PC-3 (cell line): Measurements from ENCODE around the gene KCP. TPM values are rescaled to one million over a fixed set of nuclear protein-coding genes. Genes with fewer than 3 reads are reported as not detected.

Source experiments
- ATAC-seq: fragments of 200-7000 bp; cut with Tn5 transposase; 2 replicates; pipeline ENCODE4 v1.9.1; 2020; ENCODE audit warnings: mild to moderate bottlenecking, moderate library complexity
- BruUV-seq: library from RNA; stranded (reverse); fragments of 400-500 nt; replicated peaks from 2 replicates; lab custom pipeline; 2021; lab: Mats Ljungman, UMichigan
- CTCF ChIA-PET: fragments of 300-600 bp; sonication (Branson Sonifier 250); formaldehyde crosslinking; loops from one replicate; lab custom pipeline; 2022; ENCODE audit warnings: antibody characterized with exemption; lab: Charles Lee
- POLR2A ChIA-PET: fragments of 300-600 bp; sonication (Branson Sonifier 250); formaldehyde crosslinking; loops from one replicate; lab custom pipeline; 2022; ENCODE audit warnings: antibody characterized with exemption; ENCODE audit not compliant: unreplicated experiment; lab: Charles Lee
- DNase-seq: peaks from one replicate; pipeline ENCODE4 v3.0.0-alpha.2; 2015
- H2AFZ ChIP-seq: fragments of 300-600 bp; sonication (generic); 2 replicates; pipeline ENCODE4 v1.6.0; 2016; ENCODE audit warnings: antibody characterized with exemption, low read length
- H3F3A ChIP-seq: fragments of 300-600 bp; sonication (generic); one replicate; pipeline ENCODE4 v1.6.0; 2017; ENCODE audit warnings: antibody characterized with exemption, low read length, control low read depth, mild to moderate bottlenecking; ENCODE audit not compliant: unreplicated experiment
- H3K27ac ChIP-seq: fragments of 300-600 bp; sonication (generic); 2 replicates; pipeline ENCODE4 v1.5.1; 2016; ENCODE audit warnings: mild to moderate bottlenecking, low read length
- H3K27me3 ChIP-seq: fragments of 300-600 bp; sonication (generic); 2 replicates; pipeline ENCODE4 v1.6.1; 2016; ENCODE audit warnings: low read length, mixed read lengths
- H3K36me3 ChIP-seq: fragments of 300-600 bp; sonication (generic); 2 replicates; pipeline ENCODE4 v1.6.1; 2016; ENCODE audit warnings: low read depth, mixed run types, low read length, mixed read lengths
- H3K4me1 ChIP-seq: fragments of 300-600 bp; sonication (generic); 2 replicates; pipeline ENCODE4 v1.5.1; 2016; ENCODE audit warnings: low read length; ENCODE audit not compliant: insufficient read depth
- H3K4me2 ChIP-seq: fragments of 300-600 bp; sonication (generic); 2 replicates; pipeline ENCODE4 v1.6.0; 2016; ENCODE audit warnings: low read length
- H3K4me3 ChIP-seq: fragments of 300-600 bp; sonication (generic); 2 replicates; pipeline ENCODE4 v1.5.1; 2016; ENCODE audit warnings: mild to moderate bottlenecking, low read length, mixed read lengths
- H3K79me2 ChIP-seq: fragments of 300-600 bp; sonication (generic); 2 replicates; pipeline ENCODE4 v1.6.1; 2017; ENCODE audit warnings: low read length, mixed read lengths
- H3K9ac ChIP-seq: fragments of 300-600 bp; sonication (generic); 2 replicates; pipeline ENCODE4 v1.6.0; 2016; ENCODE audit warnings: mild to moderate bottlenecking, low read length
- H3K9me2 ChIP-seq: fragments of 300-600 bp; sonication (generic); replicated peaks from 2 replicates; pipeline ENCODE4 v1.6.1; 2016; ENCODE audit warnings: mixed run types, low read length, mixed read lengths
- H3K9me3 ChIP-seq: fragments of 300-600 bp; sonication (generic); 2 replicates; pipeline ENCODE4 v1.6.1; 2016; ENCODE audit warnings: low read length, mixed read lengths
- H4K20me1 ChIP-seq: fragments of 300-600 bp; sonication (generic); 2 replicates; pipeline ENCODE4 v1.6.1; 2016; ENCODE audit warnings: low read length, mixed read lengths
- EZH2 ChIP-seq: fragments of 300-600 bp; sonication (generic); IDR thresholded peaks from one replicate; pipeline ENCODE4 v1.6.1; 2017; ENCODE audit warnings: antibody characterized with exemption, mild to moderate bottlenecking, low read length; ENCODE audit not compliant: unreplicated experiment
- EZH2phosphoT487 ChIP-seq: fragments of 300-600 bp; sonication (generic); IDR thresholded peaks from 2 replicates; pipeline ENCODE4 v1.6.1; 2018; ENCODE audit warnings: mild to moderate bottlenecking, antibody characterized with exemption, low read length, borderline replicate concordance
- intact Hi-C: fragments of 100-400 bp; cut with micrococcal nuclease; formaldehyde crosslinking; loops from 2 replicates; pipeline ENCODE4 v1.9.0; 2023
- total RNA-seq: library from RNA; depleted of rRNA; stranded (reverse); fragments of >200 nt; gene quantifications from 2 replicates; pipeline ENCODE4 v1.2.3, GENCODE V29; 2014
- TF ChIP-seq, protein P1 (sequence below): fragments of 300-600 bp; sonication (generic); conservative IDR thresholded peaks from 2 replicates; pipeline ENCODE4 v1.5.1; 2017; ENCODE audit warnings: antibody characterized with exemption, low read depth, mild to moderate bottlenecking, low read length

KCP gene
- total RNA-seq, 1 experiment from 2014 or later: 3.2 TPM

DNA sequence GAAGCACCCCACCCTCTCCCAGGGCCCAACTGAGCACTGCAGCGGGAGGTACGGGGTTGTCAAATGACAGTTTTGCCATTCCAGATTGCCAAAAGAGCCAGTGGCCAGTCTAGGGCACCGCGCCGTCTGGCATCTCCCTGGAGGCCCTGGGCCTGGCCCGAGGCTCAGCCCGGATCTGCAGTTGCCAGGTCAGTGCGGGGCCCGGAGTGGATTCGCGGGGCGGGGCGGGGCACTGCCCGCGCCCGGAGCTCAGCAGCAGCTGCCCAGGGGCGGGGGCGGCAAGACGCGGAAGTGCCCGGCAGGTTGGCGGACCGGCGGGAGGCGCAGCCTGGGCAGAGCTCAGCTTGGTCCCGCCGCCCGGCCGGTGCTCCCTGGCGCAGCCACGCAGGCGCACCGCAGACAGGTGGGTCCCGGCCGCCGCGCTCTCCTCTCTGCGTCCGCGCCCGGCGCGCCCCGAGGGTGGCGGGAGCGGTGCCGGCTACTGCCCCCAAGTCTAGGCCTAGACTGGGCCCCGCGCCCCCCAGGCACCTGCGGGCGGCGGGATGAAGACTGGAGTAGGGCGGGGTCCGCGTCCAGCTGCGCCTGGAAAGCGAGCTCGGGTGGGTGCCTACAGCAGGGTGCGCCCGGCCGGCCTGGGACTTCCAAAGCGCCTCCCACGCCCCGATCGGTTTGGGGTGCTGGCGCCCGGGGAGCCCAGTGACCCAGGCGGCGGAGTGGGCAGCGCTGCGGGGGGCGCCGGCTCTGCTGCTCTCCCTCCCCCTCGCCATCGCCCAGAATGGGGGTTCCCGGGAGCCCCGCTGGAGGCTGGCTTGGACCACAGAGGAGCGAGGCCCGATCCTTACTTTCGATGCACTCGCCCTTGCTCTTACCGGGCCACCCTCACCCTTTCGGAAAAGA, 27.4 kb upstream of the KCP start, which contains the start of gene IRF5:
IRF5 (plus strand) TSS at position 281 of the 897 bp plus-strand sequence. CDS start 4,155 bp downstream, outside the sequence.
- DNase-seq: peak; percentile 66
- peak within 1 kb of the TSS; percentile 93 for H2AFZ ChIP-seq
- no peak for TF ChIP-seq EZH2phosphoT487
- TF ChIP-seq, protein P1, sequence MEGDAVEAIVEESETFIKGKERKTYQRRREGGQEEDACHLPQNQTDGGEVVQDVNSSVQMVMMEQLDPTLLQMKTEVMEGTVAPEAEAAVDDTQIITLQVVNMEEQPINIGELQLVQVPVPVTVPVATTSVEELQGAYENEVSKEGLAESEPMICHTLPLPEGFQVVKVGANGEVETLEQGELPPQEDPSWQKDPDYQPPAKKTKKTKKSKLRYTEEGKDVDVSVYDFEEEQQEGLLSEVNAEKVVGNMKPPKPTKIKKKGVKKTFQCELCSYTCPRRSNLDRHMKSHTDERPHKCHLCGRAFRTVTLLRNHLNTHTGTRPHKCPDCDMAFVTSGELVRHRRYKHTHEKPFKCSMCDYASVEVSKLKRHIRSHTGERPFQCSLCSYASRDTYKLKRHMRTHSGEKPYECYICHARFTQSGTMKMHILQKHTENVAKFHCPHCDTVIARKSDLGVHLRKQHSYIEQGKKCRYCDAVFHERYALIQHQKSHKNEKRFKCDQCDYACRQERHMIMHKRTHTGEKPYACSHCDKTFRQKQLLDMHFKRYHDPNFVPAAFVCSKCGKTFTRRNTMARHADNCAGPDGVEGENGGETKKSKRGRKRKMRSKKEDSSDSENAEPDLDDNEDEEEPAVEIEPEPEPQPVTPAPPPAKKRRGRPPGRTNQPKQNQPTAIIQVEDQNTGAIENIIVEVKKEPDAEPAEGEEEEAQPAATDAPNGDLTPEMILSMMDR: no peak

DNA sequence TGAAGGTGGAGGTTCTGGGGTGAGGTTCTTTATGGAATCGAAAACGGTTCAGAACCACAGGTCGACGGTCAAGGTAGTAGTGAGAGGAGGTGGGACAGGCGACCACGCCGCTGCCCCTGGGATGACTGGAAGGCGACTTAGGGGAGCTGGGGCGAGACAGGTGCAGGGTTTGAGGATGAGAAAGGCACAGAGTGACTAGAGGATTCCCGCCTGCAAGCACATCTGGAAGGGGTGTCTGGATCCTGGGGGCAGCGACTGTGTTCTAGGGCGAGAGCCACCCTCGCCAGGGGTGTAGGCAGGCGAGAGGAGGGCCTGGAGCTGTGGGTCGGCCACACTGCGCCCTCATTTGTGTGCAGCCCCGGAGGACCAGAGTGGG, 26.8 kb upstream of the KCP start:
- Histone ChIP-seq H3K27me3 (no peaks in the 10 kb centered on the region), H3K4me1 (no peaks in the 10 kb centered on the region), H3K9me3 (no peaks in the 10 kb centered on the region), H3K9me2 (no peaks in the 10 kb centered on the region), H3F3A (no peaks in the 10 kb centered on the region), H4K20me1 (no peaks in the 10 kb centered on the region), H3K36me3 (no peaks in the 10 kb centered on the region), H3K9ac (no peak overlapping the region; the same call in 1 of the 2 replicates), H3K4me3 (peak overlapping the region; percentile 94), H3K79me2 (no peaks in the 10 kb centered on the region), H2AFZ (peak overlapping the region; percentile 93), H3K27ac (no peak overlapping the region), H3K4me2 (peak overlapping the region; percentile 99)
- ChIA-PET POLR2A (interaction anchor here (0.7 kb wide), 1 partner anchor 21 kb away, joined by 3 read pairs; no protein-coding TSS in a partner anchor), CTCF (no interaction called here)
- no peak; the same call in 1 of the 2 replicates for ATAC-seq
- no TSS peak for BruUV-seq
- DNase-seq: no peak
- intact Hi-C loops: no loop called here
- TF ChIP-seq, protein P1: no peak
- no peak for TF ChIP-seq EZH2phosphoT487
- no peak for TF ChIP-seq EZH2

More for the DNA sequence above, 27.4 kb upstream of the KCP start, which contains the start of gene IRF5:
- ATAC-seq: peak; percentile 80
- H3K9me2 ChIP-seq: no peaks in the 10 kb centered on the region
- peak within 1 kb of the TSS; percentile 62 for H3K9ac ChIP-seq
- no peak within 1 kb of the TSS for H3K27ac ChIP-seq
- H3K36me3 ChIP-seq: no peaks in the 10 kb centered on the region
- CTCF ChIA-PET: interaction anchor here (0.6 kb wide), 1 partner anchor 1076 kb away, joined by 3 read pairs; no protein-coding TSS in a partner anchor
- BruUV-seq: no TSS peak
- POLR2A ChIA-PET: interaction anchor here (0.7 kb wide), 1 partner anchor 20 kb away, joined by 3 read pairs; no protein-coding TSS in a partner anchor
- no peaks in the 10 kb centered on the region for H3F3A ChIP-seq
- H3K4me2 ChIP-seq: peak within 1 kb of the TSS; percentile 99
- H3K9me3 ChIP-seq: no peaks in the 10 kb centered on the region
- H3K4me3 ChIP-seq: peak within 1 kb of the TSS; percentile 94
- intact Hi-C loops: no loop called here
- no peaks in the 10 kb centered on the region for H4K20me1 ChIP-seq
- H3K79me2 ChIP-seq: no peaks in the 10 kb centered on the region
- H3K4me1 ChIP-seq: no peaks in the 10 kb centered on the region
- H3K27me3 ChIP-seq: no peaks in the 10 kb centered on the region

DNA sequence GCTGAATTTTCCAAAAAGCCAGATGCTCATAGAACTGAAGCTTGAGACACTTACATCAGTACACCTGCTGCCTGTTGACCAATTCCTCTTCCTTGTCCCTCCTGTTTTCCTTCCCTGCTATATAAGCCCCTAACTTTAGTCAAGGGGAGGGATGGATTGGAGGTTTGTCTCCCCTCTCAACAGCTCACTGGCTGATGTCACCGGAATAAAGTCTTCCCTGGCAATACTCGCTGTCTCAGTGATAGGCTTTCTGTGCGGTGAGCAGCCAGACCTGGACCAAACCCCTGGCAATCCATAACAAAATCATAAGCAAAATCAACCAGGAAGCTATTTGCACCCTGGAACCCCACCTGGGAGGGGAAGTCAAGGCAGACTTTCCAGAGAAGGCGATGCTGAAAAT, 26.3 kb upstream of the KCP start:
- Histone ChIP-seq H3K27ac (no peak overlapping the region), H3K27me3 (no peaks in the 10 kb centered on the region), H3K36me3 (no peaks in the 10 kb centered on the region), H2AFZ (no peak overlapping the region), H3K4me1 (no peaks in the 10 kb centered on the region), H4K20me1 (no peaks in the 10 kb centered on the region), H3K9ac (no peak overlapping the region), H3F3A (no peaks in the 10 kb centered on the region), H3K4me3 (no peak overlapping the region), H3K9me2 (no peaks in the 10 kb centered on the region), H3K79me2 (no peaks in the 10 kb centered on the region), H3K4me2 (no peak overlapping the region), H3K9me3 (no peaks in the 10 kb centered on the region)
- intact Hi-C loops: no loop called here
- DNase-seq (no peak), ATAC-seq (no peak)
- CTCF ChIA-PET: no interaction called here
- POLR2A ChIA-PET: no interaction called here
- TF ChIP-seq, protein P1: no peak
- no peak for TF ChIP-seq EZH2phosphoT487
- TF ChIP-seq EZH2: no peak
- no TSS peak for BruUV-seq
